ENCODE results near the gene B9D2. TPM values are rescaled to one million over a fixed set of nuclear protein-coding genes. Genes with fewer than 3 reads are reported as not detected.

Gene B9D2
- total RNA-seq, 1 donor from 2014 or later = 4.8 TPM

- H3K4me3 Mint-ChIP-seq = no peak overlapping the region
Observed at GRCh38 chr19:41356984-41357739, 6.8 kb downstream of the B9D2 start.

GRCh38 chr19:41355802-41356201 lies 8.1 kb downstream of the B9D2 start:
- Mint-ChIP-seq H3K27me3 (ENCODE audit: low read depth) (peaks cover 26% of the 10 kb centered on the region), H3K36me3 (no peaks in the 10 kb centered on the region), H3K27ac (no peak overlapping the region), H3K9me3 (no peaks in the 10 kb centered on the region), H3K4me1 (peaks cover 22% of the 10 kb centered on the region), H3K4me3 (peak overlapping the region; percentile 59)
- no peak for TF ChIP-seq CTCF (IDR thresholded peaks at IDR 0.05; ENCODE audit: unreplicated experiment)
- DNase-seq (ENCODE audit: low spot score in 2 of 2, unreplicated experiment in 2 of 2) = no peak

More at GRCh38 chr19:41356984-41357739, 6.8 kb downstream of the B9D2 start:
- H3K36me3 Mint-ChIP-seq = no peaks in the 10 kb centered on the region
- no peaks in the 10 kb centered on the region for H3K9me3 Mint-ChIP-seq
- H3K27me3 Mint-ChIP-seq (ENCODE audit: low read depth) = peaks cover 14% of the 10 kb centered on the region
- H3K27ac Mint-ChIP-seq = no peak overlapping the region
- no peak for DNase-seq (ENCODE audit: low spot score in 2 of 2, unreplicated experiment in 2 of 2)
- peaks cover 12% of the 10 kb centered on the region for H3K4me1 Mint-ChIP-seq
- no peak for TF ChIP-seq CTCF (IDR thresholded peaks at IDR 0.05; ENCODE audit: unreplicated experiment)

- no peak overlapping the region for H3K27ac Mint-ChIP-seq
- H3K4me1 Mint-ChIP-seq = peaks cover 24% of the 10 kb centered on the region
Observed at GRCh38 chr19:41355035-41355434, 8.9 kb downstream of the B9D2 start.

GRCh38 chr19:41354343-41354953 lies 9.5 kb downstream of the B9D2 start:
- Mint-ChIP-seq H3K9me3 (no peaks in the 10 kb centered on the region), H3K36me3 (no peaks in the 10 kb centered on the region), H3K27me3 (ENCODE audit: low read depth) (peaks cover 35% of the 10 kb centered on the region), H3K4me3 (peak overlapping the region; percentile 81), H3K27ac (peak overlapping the region; percentile 86), H3K4me1 (peaks cover 24% of the 10 kb centered on the region)
- TF ChIP-seq CTCF (IDR thresholded peaks at IDR 0.05; ENCODE audit: unreplicated experiment) = peak; percentile 43
- DNase-seq (ENCODE audit: low spot score in 2 of 2, unreplicated experiment in 2 of 2) = no peak

More at GRCh38 chr19:41355035-41355434, 8.9 kb downstream of the B9D2 start:
- H3K36me3 Mint-ChIP-seq = no peaks in the 10 kb centered on the region
- TF ChIP-seq CTCF (IDR thresholded peaks at IDR 0.05; ENCODE audit: unreplicated experiment) = no peak
- no peak for DNase-seq (ENCODE audit: low spot score in 2 of 2, unreplicated experiment in 2 of 2)
- no peaks in the 10 kb centered on the region for H3K9me3 Mint-ChIP-seq
- H3K4me3 Mint-ChIP-seq = peak overlapping the region; percentile 59
- peaks cover 30% of the 10 kb centered on the region for H3K27me3 Mint-ChIP-seq (ENCODE audit: low read depth)

- H3K9me3 Mint-ChIP-seq = no peaks in the 10 kb centered on the region
- peak within 1 kb of the TSS; percentile 81 for H3K4me3 Mint-ChIP-seq
- peaks cover 35% of the 10 kb centered on the region for H3K27me3 Mint-ChIP-seq (ENCODE audit: low read depth)
- no peaks in the 10 kb centered on the region for H3K36me3 Mint-ChIP-seq
- peak; percentile 85 for TF ChIP-seq CTCF (IDR thresholded peaks at IDR 0.05; ENCODE audit: unreplicated experiment)
- H3K4me1 Mint-ChIP-seq = peaks cover 24% of the 10 kb centered on the region
- DNase-seq (ENCODE audit: low spot score in 2 of 2, unreplicated experiment in 2 of 2) = peak; percentile 68 to 77
- H3K27ac Mint-ChIP-seq = peak within 1 kb of the TSS; percentile 86
Observed at GRCh38 chr19:41353466-41354342, 10.2 kb downstream of the B9D2 start, which contains the start of gene TGFB1. TSS of gene TGFB1 (minus strand) at chr19:41353922. CDS start at chr19:41353044, 878 bp downstream.

Measured in mesothelial cell of epicardium (in vitro differentiated cells).